IPS-18c (cell line): ENCODE data around the gene BMERB1.
"Not testable (repeated sequence)": the region's sequence is repeated elsewhere in the genome, so short reads cannot be mapped to it uniquely, and the experiment has no call there.

Experiments used
- H3K4me3 ChIP-seq: 2 replicates; pipeline ENCODE4 v1.7.0; 2013; ENCODE audit warnings: low read depth, mild to moderate bottlenecking, low read length, moderate library complexity; ENCODE audit not compliant: insufficient read depth
- H3K9me3 ChIP-seq: one replicate; pipeline ENCODE4 v1.6.1; 2013; ENCODE audit warnings: mild to moderate bottlenecking, low read length, moderate library complexity; ENCODE audit not compliant: control insufficient read depth, insufficient read depth

Gene BMERB1

DNA sequence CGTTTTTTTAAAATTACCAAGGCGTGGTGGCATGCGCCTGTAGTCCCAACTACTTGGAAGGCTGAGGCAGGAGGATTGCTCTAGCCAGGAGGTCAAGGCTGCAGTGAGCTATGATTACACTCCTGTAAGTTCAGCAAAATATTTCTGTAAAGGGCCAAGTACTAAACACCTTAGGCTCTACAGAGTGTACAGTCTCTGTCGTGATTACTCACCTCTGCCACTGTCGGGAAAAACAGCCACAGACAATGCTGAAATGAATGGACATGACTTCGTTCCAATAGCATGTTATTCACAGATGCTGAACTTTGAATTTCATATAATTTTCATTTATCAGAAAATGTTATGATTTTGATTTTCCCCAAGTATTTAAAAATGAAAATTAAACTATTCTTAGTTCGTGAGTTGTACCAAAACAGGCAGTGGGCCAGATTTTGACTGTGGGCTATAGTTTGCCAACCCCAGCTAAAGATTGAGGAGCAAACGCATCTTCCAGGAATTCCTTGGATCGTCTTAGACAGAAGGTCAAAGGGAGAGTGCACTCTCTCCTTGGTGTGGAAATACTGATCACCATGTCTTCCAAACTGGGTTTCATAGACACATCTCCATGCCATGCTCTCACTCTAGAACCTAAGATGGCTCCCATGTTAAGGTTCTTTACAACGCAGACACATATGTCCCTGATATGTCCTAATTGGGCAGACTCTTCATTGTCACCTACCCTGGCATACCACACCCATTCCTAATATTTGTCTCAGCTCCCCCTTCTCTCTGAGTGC, 119.1 kb downstream of the BMERB1 start:
- Histone ChIP-seq H3K4me3 (no peak overlapping the region), H3K9me3 (no peaks in the 10 kb centered on the region)

DNA sequence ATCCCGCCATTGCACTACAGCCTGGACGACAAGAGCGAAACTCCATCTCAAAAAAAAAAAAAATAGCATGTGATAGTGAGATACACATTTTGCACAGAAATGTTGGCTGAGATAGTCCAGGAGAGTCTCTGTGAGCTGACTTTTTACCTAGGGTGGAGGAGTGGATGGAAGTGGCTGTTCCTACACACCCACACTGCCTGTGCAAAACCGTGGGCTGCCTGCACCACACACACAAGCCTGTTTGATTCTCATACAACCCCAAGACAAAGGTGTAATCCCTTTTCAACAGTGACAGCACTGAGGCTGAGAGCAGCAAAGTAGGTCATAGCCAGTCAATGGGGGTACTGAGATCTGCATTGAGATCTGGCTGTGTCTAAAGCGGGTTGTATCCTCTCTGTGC, 121.7 kb downstream of the BMERB1 start:
- H3K4me3 ChIP-seq, result no peak overlapping the region
- no peaks in the 10 kb centered on the region for H3K9me3 ChIP-seq

DNA sequence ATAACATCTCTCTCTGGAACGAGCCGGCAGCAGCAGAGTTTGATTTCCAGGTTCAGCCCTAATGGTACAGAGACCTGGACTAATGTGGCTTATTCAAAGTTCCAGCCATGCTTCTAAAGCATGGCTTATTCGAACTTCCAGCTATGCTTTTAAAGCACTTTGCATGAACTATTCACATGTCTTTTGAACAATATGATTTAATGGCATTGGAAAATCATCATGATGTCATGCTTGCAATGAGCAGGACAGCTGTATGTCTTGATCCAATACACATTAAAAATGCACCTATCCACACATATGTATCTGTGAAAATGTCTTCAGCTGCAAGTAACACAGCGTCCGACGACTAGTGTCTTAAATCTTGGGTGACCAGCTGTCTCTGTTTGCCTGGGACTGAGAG, 122.9 kb downstream of the BMERB1 start:
- no peaks in the 10 kb centered on the region for H3K9me3 ChIP-seq
- H3K4me3 ChIP-seq, result no peak overlapping the region

DNA sequence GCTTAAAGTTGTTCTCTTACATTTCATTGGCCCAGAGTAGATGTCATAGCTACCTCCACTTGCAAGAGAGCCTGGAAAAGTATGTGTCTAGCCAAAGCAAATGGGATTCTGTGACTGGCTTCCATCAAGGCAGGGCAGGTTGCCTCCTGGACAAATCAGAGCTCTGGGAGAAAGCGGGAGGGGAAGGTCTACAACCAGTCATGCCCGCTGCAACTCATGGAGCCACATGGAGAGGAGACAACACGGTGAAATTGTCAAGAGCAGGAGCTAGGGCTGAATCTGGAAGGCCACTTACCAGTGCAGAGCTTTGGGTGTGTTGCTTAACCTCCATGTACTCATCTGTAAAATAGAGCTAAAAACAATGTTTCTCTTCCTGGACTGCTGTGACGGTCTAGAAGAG, 124.8 kb downstream of the BMERB1 start:
- Histone ChIP-seq H3K9me3 (no peaks in the 10 kb centered on the region), H3K4me3 (no peak overlapping the region)

DNA sequence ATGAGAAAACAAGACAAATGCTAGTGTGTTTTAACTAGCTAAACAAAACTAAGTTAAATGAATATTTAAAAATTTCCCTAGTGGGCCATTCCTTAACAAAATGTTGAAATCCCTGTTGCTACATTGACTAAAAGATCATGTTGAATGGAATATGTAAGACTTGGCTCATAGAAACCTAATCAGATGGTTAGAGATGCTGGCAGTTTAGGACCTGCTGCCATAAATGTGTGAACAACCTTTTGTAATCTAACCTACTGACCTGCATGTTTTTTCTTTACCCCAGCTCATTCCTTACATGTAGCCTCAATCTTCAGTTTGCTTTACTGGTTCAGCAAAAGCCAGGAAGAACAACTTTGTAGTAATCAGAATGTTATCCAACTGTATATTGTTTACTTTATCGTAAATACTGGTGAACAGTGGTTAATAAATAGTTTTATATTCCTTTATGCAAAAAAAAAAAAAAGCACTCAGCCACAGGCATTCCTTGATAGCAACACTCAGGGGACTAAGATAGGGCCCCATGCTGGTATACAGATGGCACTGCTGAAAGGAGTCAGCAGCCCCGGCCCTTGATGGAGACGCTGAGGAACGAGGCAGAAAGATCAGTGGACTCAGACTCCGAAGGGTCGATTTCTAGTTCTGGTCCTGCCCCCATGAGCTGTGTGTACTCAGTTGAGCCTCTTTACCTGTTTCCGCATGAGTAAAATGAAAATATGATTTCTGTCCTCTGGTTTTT, 130.4 kb downstream of the BMERB1 start:
- H3K4me3 ChIP-seq, result no peak overlapping the region
- H3K9me3 ChIP-seq, result no peaks in the 10 kb centered on the region

DNA sequence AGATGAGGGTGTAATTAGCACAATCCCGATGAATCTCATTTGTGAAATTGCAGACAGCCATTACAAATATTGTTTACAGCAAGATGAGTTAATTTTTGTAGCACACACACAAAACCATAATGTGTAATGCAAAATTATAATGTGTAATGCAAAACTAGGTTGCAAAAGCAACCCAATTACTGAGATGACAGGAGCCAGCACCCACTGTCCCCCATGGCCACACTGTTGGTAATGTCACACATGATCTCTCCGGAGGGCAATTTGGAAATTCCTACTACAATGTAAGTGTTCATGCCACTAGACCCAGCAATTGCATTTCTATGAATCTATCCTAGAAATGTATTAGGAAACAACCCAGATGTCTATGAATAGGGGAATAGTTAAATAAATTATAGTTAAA, 131.7 kb downstream of the BMERB1 start:
- Histone ChIP-seq H3K9me3 (no peaks in the 10 kb centered on the region), H3K4me3 (no peak overlapping the region)

DNA sequence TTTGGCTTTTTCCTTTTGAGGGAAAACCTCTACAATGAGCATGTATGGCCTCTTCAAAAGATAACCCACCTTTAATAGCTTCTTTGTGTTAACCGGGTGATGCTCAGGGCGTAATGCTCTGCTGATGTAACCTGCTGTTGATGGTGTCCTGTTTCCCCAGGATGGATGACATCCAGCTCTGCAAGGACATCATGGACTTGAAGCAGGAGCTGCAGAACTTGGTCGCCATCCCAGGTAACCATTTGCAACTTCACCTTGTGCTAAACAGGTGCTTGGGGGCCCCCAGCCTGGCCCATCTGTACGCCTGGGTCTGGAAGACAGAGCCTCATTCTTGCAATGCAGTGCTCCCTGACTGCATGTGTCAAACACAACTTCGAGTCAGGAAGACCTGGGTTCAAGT, 133.4 kb downstream of the BMERB1 start:
- Histone ChIP-seq H3K9me3 (no peaks in the 10 kb centered on the region), H3K4me3 (no peak overlapping the region)

DNA sequence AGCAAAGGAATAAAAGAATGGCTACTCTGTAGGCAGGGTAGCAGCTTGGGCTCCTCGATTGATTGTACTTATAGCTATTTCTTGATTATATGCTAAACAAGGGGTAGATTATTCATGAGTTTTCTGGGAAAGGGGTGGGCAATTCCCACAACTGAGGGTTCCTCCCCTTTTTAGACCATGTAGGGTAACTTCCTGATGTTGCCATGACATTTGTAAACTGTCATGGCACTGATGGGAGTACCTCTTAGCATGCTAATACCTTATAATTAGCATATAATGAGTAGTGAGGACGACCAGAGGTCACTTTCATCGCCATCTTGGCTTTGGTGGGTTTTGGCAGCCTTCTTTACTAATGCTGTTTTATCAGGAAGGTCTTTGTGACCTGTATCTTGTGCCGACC, 136.3 kb downstream of the BMERB1 start:
- H3K4me3 ChIP-seq, H3K9me3 ChIP-seq: not testable (repeated sequence)

DNA sequence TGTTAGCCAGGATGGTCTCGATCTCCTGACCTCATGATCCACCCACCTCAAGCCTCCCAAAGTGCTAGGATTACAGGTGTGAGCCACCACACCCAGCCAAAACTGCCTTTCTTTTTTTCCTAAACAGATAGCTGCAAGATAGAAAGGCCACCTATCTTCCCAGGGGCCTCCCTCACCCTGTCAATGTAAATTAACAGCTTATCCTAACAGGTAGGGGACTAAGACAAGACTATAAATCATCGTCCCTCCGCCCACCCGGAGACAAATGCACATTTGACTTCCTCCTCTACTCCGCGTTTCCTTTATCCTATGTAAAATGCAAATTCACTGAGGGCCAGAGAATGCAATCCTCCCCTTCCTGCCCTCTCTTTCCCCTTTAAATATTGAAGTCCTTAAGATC, 137.2 kb downstream of the BMERB1 start:
- H3K4me3 ChIP-seq, result no peak overlapping the region
- no peaks in the 10 kb centered on the region for H3K9me3 ChIP-seq

DNA sequence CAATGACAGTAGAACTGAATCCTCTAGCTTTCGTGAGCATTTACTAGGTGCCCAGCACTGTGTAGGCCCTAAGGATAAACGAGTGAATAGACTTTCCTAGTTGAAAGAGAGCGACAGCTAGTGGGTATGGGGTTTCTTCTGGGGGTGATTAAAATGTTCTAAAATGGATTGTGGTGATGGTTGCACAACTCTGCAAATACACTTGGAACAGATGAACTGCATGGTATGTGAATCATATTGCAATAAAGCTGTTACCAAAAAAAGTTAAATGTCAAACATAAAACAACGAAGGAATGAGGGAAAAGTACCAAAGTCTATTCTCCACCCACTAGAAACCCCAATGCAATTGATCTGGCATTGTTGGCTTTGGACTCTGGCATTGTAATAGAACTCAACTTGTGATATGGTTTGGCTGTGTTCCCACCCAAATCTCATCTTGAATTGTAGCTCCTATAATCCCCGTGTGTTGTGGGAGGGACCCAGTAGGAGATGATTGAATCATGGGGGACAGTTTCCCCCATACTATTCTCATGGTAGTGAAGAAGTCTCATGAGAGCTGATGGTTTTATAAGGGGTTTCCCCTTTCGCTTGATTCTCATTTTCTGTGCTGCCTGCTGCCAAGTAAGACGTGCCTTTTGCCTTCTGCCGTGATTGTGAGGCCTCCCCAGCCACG, 138.1 kb downstream of the BMERB1 start:
- Histone ChIP-seq H3K9me3 (no peaks in the 10 kb centered on the region), H3K4me3 (no peak overlapping the region)

DNA sequence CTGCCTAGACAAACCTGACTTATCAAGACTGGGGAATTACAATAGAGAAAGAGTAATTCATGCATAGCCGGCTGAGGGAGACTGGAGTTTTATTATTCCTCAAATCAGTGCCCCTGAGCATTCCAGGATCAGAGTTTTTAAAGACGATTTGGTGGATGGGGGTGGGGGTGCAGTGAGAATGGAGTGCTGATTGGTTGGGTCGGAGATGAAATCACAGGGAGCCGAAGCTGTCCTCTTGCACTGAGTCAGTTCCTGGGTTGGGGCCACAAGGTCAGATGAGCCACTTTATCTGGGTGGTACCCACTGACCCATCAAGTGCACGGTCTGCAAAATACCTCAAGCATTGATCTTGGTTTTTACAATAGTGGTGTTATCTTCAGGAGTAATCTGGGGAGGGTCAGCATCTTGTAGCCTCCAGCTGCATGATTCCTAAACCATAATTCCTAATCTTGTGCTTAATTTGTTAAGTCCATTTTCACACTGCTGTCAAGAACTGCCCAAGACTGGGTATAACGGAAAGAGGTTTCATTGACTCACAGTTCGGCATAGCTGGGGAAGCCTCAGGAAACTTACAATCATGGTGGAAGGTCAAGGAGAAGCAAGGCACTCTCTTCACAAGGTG, 139.0 kb downstream of the BMERB1 start:
- no peaks in the 10 kb centered on the region for H3K9me3 ChIP-seq
- H3K4me3 ChIP-seq, result no peak overlapping the region

DNA sequence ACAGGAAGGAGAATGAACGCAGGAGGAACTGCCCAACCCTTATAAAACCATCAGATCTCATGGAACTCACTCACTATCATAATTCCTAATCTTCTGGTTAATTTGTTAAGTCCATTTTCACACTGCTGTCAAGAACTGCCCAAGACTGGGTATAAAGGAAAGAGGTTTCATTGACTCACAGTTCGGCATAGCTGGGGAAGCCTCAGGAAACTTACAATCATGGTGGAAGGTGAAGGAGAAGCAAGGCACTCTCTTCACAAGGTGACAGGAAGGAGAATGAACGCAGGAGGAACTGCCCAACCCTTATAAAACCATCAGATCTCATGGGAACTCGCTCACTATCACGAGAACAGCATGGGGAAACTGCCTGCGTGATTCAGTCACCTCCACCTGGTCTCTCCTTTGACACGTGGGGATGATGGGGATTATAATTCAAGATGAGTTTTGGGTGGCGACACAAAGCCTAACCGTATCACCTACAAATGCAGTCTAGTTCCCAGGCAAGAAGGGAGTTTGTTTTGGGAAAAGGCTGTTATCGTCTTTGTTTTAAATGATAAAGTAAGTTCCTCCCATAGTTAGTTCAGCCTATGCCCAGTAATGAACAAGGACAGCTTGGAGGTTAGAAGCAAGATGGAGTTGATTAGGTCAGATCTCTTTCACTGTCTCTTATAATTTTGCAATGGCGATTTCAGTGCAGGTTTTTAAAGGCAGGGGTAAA, 139.7 kb downstream of the BMERB1 start:
- not testable (repeated sequence) for H3K4me3 ChIP-seq

DNA sequence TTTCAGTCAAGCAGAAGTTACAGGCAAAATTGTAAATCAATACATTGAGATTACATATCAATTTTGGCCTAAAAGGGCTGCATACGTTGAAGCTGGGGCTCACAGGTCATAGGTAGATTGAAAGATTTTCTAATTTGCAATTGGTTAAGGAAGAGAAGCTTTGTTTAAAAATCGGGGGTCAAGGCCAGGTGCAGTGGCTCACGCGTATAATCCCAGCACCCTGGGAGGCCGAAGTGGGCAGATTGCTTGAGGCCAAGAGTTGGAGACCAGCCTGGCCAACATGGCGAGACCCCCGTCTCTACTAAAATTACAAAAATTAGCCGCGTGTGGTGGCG, 140.2 kb downstream of the BMERB1 start:
- no peak overlapping the region for H3K4me3 ChIP-seq

More for the DNA sequence above, 139.7 kb downstream of the BMERB1 start:
- H3K9me3 ChIP-seq, result not testable (repeated sequence)

DNA sequence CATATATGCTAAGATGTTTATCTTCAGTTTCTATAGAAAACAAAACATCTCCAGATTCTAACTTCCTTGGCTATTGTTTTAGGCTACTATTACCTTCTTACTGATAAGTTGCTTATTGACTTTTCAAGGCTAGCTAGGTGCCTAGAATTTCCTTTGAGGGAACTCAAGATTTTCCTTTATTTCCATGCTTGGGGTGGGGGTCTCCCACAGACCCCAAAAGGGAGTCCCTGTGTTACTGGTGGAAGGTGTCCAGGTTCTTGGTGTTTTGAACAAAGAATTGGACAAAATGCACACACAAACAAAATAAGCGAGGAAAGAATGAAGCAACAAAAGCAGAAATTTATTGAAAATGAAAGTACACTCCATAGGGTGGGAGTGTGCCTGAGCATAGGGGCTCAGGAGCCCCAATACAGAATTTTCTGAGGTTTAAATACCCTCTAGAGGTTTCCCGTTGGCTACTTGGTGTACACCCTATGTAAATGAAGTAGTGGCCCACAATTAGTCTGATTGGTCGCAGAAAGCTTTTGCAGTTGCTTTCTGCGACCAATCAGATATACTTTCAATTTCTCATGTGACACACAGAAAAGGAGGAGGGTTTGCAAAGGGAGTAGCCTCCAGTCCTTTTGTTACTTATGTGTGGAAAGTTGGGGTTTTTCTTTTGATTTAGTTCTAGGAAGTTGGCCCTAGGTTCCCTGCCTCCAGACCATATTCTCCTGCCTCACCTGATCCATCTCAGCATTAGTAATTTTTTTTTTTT, 141.1 kb downstream of the BMERB1 start:
- Histone ChIP-seq H3K9me3 (no peaks in the 10 kb centered on the region), H3K4me3 (no peak overlapping the region)

More for the DNA sequence above, 140.2 kb downstream of the BMERB1 start:
- no peaks in the 10 kb centered on the region for H3K9me3 ChIP-seq

DNA sequence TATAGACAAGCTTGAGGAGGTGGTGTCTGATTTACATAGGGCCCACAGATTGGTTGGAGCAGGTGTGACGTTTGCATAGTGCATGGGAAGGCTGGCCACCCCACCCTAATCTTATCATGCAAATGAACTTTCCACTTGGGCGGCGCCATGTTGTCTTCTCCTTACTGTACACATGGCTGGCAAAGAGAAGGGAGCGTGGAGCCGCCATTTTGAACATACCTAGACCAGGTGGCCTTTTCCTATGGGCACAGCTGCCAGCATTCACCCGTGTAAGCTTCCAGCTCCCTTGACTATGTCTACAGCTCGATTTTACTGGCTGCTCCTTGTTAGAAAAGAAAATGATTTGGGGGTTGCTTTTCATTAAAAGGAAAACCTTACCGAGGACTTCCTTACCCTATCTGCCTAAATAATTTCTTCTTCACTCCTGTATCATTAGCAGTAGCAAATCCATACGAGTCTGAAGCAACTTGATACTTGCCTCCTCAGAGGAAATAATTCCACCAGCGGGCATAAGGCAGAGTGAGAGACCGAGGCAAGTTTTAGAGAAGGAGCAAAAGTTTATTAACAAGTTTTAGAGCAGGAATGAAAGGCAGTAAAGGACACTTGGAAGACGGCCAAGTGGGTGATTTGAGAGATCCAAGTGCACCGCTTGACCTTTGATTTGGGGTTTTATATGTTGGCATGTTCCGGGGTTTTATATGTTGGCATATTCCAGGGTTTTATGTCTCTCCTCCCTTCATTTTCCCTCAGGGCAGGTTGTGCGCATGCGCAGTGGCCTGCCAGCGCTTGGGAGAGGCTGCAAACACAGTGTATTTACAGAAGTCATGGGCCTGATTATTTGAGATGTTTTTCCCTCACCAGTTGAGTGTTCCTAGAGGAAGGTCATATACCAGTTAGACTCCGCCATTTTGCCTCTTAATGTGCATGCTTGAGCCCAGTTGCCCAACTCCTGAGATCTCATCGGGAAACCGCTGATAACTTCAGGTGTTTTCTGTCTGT, 142.9 kb downstream of the BMERB1 start:
- H3K4me3 ChIP-seq, result no peak overlapping the region
- H3K9me3 ChIP-seq, result no peaks in the 10 kb centered on the region

DNA sequence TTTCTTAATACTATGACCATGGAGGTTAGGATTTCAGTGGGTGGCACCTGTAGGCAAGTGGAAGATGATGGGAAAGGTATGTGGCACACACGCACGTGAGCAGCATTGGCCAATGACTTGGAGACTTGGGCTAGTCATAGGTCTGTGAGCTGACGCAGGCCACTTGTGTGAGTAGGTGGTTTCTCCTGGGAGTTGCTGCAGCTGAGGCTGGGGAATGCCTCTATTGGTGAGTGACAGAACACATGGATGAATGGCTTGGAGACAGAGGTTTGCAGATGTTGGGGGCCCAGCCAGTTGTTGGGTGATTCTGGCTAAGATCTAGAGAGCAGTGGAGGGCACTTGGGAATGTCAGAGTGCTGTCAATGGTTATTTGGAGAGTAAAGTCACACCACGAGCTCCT, 144.4 kb downstream of the BMERB1 start:
- H3K4me3 ChIP-seq, result no peak overlapping the region
- no peaks in the 10 kb centered on the region for H3K9me3 ChIP-seq
